NCI-H2171 treated with DMSO at 0.1 percent for 48 hours (cell line): ENCODE measurements around the gene LRRFIP1.
A peak's percentile ranks its signal among the peaks of the same experiment; 100 is the strongest.
"Not testable (repeated sequence)": the region's sequence is repeated elsewhere in the genome, so short reads cannot be mapped to it uniquely, and the experiment has no call there.

Source experiments
- DNase-seq: peaks from one replicate; lab custom pipeline; 2025; lab: John Stamatoyannopoulos, UW

LRRFIP1 gene

DNA sequence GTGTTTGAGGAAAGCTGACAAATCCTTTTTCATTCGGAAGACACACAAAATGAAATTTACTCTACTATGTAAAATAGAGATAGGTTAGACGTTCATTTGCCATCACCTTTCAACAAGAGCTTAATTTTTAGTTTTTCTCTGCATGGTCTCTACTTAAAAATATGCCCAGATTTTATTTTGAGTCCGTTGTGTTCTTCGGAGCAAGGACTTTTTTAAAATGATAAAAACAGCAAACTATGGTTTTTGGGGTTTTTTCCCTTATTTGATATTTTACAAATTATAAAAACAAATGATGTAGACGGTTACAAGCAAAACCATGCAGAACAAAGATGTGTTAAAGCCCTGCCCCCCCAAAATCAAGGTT lies 117.8 kb downstream of the LRRFIP1 start:
- no peak for DNase-seq

DNA sequence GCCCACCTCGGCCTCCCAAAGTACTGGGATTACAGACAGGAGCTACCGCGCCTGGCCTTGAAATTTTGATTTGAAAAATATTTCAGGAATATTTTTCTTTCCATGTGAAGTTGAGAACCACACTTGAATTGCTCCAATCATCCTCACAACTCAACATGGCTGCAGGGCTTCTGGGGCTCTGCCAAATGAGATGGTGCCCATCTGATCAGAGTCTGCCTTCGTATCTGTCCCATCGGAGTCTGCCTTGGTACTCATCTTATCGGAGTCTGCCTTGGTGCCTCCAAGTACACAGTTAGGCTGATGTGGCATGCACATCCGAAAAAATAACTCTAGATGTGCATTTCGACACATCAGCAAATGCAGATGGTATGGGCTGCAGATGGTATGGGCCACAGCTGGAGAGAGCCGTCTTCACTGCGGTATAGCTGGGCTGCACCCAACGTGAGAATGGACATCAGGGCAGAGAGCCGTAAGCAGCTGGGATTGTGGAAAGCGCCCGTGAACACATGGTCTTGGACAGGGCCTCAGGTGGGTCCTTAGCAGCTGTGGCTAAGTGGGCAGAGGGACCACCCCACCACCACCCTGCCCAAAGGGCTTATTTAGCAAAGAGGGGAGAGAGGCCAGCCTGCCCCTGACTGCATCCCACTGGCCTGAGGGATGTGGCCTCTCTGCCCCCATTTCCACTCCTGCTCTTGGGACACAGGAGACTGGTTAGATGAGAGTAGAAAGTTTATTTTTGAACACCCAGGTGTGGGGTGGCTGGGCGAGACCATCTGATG lies 119.1 kb downstream of the LRRFIP1 start:
- no peak for DNase-seq

DNA sequence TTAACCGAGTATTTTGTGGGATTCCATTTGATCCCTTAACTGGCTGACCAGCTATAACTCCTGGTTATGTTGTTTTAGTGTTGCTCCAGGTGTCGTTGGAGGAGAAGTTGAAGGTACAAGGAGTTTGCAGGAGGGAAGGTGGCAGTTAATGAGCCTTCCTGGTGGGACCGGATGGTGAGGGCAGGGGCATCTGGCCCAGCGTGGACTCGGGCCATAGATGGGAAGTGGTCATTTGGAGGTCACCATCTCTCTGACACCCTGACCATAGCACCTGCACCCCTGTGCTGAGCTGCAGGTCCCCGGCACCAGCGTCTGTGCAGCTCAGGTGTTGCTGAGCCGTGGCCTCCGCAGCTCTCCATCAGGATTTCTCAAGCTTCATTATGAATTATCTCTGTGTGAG lies 119.8 kb downstream of the LRRFIP1 start:
- DNase-seq, result no peak

DNA sequence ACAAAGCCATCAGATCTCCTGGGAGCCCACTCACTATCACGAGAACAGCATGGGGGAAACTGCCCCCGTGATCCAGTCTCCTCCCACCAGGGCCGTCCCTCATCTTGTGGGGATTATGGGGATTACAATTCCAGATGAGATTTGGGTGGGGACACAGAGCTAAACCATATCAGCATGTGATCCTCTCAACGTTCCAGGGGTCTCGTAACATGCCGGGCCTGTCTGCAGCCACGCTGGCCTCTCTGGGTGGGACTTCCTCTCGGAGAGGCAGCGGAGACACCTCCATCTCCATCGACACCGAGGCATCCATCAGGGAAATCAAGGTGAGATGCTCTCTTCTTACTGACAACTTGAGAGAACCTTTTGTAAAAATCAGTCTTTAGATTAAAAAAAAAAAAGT lies 121.6 kb downstream of the LRRFIP1 start:
- no peak for DNase-seq

DNA sequence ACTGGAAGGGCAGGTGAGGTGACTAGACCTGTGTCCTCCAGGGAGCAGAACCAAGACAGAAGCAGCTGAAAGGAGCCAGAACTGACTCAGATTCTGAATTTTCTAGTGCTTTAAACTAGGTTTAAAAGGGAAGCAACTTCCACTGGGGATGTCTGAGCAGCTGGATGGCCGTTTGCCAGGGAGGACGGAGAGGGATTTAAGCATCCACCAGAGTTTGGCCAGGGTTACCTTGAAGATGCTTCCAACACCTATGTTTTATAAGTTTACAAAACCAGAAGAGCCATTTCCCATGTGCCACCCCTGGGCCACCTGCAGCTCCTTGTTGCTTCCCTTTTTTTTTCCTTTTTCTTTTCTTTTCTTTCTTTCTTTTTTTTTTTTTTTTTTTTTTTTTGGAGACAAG lies 122.6 kb downstream of the LRRFIP1 start:
- DNase-seq, result no peak

DNA sequence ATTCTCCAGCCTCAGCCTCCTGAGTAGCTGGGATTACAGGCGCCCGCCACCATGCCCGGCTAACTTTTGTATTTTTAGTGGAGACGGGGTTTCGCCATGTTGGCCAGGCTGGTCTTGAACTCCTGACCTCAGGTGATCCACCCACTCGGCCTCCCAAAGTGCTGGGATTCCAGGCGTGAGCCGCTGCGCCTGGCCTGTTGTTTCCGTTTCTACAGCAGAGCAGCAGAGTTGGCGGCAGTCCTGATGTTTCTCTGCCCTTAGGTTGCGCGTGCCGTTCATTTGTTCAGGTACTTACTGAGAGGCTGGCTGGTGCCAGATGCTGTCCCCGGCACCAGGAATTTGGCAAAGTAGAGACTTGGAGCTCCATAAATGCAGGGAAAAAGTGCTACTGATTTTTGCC lies 123.1 kb downstream of the LRRFIP1 start:
- DNase-seq, result not testable (repeated sequence)

DNA sequence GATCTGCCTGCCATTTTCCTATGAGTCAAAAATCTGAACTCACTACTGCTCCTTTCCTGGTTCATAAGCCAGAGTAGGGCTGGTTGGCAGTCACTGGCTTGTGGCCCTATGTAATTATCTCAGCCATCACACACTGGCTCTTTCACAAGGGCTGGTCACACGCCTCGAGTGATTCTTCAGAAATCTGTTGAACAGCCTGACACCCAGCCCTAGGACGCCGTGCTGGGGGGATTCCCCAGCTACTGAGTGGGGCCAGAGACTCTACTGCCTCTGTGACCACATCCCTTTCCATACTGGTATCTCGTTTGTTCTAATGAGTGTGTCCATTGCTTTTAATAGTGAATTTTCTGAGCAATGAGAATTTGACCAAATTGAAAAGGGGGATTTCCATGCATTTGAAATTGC lies 125.4 kb downstream of the LRRFIP1 start:
- no peak for DNase-seq

DNA sequence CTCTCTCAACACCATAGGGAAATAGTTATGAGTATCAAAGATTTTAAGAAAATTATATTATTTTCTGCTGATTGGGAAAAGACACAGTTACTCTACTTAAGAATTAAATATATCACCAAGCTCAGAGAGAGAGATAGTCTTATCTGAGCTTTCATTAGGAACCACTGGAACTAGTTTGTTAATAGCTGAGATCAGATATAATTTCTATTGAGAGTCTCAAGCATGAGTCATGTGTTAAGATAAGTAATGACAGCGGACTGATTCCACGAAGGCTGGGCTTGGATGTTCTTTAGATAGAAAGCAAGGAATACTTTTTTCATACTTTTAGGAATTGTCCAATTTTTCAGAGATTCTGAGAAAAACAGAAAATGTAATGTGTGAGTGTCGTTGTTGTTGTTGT lies 126.8 kb downstream of the LRRFIP1 start:
- DNase-seq, result no peak

DNA sequence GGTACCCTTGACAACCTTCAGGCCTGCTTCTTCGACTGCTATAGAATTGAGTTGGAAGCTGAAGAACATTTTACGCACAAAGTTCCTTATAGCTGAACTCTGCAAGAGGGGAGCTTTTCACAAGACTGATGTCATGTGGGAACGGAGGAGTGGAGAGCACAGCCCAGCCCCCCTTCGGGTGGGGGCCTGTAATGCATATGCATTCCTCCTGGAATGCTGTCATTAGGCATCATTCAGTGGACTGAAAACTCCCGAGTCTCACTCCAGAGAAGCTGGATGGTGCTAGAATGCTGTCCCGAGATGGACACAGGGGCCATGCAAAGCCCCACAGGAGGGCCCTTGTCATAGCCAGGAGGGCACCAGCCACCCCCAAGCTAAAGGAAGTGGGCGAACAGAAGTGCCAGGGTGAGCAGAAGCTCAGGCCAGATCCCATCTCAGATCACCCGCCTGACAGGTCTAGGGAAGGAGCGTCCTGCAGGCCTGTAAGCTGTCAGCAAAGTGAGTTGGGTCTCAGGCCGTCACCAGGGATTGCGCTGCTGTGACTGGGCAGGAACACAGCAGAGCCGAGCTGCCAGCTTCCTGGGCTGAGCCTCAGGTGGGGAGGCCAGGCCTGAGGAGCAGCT lies 127.3 kb downstream of the LRRFIP1 start:
- no peak for DNase-seq

DNA sequence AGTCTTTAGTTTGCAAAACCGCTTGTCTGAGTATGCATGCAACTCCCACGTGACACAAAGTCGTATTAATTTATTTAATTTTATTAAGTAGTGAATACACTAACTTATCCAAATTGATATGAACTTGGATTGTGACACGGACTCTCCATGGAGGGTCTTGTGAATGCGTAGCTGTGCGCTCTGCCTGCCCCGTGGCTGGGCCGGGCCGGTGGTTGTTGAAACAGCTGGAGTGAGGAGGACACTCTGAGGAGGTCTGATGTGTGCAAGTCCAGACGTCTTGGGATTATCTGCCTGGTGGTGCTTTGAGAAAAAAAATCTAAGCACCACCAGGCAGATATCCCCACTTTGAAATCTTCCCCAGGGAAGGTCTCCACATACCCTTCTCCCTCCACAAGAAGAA lies 130.2 kb downstream of the LRRFIP1 start:
- DNase-seq, result no peak

DNA sequence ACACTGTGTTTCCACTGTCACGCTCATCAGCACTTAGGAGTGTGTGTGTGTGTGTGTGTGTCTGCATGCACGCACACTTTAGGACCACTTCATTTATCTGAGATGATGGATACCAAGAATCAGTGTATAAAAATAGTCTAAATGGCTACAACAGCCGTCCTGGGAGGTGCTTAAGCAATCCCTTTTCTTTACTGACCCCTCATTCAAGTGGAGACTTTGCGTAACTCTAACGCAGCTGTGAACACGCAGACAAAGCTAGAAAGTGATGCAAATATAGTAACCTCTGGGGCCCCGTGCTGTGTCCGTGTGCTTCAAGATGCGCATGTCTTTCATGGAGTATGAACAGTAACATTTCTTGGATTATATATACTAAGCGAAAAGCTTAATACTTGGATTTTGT lies 130.8 kb downstream of the LRRFIP1 start:
- no peak for DNase-seq

DNA sequence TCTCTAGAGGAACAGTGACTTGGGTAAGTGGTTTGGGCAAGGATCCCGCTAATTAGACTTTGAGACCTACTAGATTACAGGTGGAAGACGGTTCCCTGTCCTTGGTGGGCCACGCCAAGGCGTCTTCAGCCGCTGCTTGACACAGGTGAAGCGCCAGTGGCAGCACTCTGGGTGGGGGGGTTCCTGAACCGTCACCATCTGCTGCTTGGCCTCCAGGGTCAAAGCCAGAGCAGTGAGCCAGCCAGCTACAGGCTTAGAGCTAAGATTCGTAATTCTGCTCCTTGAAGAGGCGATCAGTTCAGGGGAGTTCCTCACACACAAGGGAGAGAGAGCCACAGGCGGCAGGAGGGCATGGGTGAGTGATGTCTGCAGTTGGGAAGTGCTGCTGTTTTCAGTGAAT lies 131.8 kb downstream of the LRRFIP1 start:
- no peak for DNase-seq

DNA sequence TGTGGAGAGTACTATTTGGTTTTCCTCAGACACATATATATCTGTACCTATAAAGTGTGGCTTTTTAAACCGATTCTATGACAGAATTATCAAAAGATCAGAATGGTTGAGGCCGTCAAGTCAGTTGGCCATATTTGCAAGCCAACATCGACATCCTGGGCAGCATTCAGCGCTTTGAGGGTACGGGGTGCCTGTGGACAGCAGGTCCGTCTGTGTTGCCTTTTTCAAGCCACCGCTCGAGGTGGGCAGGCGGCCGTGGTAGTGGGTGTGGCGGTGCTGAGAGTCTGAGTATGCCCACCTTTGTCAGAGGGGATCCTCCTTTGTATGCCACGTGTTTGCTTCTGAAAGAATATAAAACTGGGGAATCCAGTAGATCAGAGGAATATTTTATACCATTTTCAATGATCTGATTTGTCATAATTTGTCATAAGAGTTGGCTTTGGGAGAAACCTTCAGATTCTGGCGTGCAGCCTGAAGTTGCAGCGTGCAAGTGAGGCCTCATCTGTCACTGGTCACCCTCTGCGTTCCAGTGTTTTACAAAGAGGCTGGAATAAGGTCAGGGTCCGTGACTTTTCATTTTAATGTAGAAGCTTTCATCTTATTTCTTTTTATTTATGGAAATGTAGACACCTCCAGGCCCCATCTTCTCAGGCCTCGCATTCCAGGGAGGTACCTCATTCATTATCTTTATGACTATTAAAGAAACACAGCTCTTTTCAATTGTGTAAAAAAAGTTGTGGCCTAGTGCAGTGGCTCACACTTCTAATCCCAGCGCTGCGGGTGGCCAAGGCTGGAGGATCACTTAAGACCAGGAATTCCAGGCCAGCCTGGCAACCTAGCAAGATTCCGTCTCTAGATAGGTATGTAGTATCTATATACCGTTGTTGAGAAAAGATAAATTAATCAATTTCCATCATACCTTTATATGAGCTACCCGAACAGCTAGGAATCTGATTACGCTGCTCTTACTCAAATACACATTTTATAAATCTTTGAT lies 133.4 kb downstream of the LRRFIP1 start:
- no peak for DNase-seq

DNA sequence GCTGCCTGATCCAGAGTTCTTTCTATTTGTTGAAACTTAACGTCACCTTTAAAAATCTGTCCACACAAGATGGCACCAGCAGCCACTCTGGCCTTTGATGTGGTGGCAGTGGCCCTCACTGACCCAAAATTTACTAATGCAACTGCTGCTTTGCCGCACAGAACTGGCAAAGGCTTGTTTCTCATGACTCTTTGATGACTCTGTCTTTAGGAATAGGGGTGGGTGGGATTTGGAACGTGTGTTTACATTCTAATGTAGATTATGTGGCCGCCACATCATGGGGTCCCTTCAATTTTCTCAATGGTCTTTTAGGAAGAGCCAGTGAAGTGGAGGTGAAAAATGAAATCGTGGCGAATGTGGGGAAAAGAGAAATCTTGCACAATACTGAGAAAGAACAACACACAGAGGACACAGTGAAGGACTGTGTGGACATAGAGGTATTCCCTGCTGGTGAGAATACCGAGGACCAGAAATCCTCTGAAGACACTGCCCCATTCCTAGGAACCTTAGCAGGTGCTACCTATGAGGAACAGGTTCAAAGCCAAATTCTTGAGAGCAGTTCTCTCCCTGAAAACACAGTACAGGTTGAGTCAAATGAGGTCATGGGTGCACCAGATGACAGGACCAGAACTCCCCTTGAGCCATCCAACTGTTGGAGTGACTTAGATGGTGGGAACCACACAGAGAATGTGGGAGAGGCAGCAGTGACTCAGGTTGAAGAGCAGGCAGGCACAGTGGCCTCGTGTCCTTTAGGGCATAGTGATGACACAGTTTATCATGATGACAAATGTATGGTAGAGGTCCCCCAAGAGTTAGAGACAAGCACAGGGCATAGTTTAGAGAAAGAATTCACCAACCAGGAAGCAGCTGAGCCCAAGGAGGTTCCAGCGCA lies 135.2 kb downstream of the LRRFIP1 start:
- not testable (repeated sequence) for DNase-seq

DNA sequence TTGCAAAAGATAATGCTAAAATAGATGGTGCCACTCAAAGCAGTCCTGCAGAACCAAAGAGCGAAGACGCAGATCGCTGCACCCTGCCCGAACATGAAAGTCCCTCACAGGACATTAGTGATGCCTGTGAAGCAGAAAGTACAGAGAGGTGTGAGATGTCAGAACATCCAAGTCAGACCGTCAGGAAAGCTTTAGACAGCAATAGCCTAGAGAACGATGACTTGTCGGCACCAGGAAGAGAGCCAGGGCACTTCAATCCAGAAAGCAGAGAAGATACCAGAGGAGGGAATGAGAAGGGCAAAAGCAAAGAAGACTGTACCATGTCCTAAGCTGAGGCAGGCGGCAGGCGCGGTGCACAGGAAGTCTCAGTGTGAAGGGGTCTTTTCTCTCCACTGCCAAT lies 136.4 kb downstream of the LRRFIP1 start:
- no peak for DNase-seq

DNA sequence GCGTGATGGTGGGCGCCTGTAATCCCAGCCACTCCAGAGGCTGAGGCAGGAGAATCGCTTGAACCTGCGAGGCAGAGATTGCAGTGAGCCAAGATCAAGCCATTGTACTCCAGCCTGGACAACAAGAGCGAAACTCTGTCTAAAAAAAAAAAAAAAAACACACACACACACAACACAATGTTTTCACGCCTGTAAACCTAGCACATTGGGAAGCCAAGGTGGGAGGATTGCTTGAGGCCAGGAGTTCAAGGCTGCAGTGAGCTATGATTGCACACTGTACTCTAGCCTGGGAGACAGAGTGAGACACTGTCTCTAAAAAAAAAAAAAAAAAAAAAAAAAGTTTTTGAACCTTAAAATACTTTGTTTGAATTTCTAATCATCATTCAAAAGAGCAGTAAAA lies 137.7 kb downstream of the LRRFIP1 start:
- DNase-seq, result not testable (repeated sequence)

DNA sequence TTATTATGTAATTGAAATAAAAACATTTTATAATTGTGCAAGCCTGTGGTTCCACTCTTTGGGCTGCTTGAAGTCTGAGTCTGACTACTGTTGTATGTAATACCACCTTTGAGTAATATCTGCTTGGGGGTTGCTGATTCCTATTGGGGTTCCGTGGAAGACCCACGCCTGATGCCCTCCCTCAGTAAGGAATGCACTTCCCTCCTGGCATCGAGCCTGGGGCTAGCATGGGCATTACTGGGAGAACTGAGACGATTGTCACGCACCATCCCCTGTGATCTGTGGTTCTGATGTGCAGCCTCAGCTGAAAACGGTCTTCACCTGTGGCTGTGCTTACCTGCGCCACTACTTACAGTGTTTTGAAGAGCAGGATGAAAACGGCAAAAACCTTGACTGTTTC lies 138.5 kb downstream of the LRRFIP1 start:
- DNase-seq, result no peak

DNA sequence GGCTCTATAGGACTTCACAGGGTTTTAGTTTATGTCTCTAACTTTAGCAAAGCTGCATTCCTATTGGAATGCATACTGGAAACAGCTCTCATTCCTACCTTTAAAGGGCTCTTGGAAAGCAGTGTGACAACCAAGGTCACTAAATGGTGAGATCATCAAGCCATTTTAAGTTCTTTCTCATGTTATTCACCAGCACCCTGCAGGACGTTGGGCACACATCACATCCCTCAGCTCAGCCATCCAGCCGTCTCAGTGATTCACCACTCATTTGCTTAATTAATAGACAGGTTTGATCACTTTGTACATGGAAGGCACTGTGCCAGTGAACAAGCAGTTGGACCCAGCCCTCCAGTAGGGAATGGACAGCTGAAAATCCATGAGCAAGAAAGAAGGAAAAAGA lies 139.0 kb downstream of the LRRFIP1 start:
- DNase-seq, result no peak

DNA sequence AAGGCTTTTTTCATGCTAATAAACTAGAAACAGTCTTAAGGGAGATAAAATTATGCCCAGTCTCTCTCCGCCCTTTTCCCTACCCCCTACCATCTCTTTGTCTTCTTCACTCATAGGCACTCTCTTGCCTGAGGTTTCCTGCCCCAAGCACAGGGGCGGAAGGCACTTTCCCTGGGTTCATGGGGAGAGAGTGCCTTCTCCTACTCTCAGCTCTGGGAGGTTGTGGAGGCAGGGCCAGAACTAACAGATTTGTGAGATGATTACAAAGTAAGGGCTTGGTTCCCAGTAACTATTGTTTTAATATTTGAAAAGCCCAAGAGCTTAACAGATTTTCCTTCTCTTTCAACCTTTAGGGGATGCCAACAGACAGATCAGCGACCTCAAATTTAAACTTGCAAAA lies 145.1 kb downstream of the LRRFIP1 start:
- DNase-seq, result no peak

DNA sequence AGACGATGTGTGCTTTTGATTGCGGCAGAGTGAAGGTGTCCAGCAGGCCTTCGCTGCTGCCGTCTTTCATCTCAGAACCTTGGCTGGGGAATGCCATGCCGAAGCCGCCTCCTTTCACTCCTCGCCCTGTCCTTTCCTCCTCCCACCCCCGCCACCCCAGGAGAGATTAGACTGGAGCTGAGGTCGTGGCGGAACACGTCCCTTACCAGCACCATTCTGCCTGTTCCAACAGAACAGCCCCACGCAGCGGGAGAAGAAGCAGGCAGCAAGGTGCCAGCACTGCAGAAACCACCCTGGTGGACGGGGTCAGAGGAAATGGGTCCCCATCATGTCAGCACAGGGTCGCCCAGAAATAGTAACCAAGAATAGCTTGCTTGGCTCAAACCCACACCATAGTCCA lies 146.4 kb downstream of the LRRFIP1 start:
- DNase-seq, result no peak

DNA sequence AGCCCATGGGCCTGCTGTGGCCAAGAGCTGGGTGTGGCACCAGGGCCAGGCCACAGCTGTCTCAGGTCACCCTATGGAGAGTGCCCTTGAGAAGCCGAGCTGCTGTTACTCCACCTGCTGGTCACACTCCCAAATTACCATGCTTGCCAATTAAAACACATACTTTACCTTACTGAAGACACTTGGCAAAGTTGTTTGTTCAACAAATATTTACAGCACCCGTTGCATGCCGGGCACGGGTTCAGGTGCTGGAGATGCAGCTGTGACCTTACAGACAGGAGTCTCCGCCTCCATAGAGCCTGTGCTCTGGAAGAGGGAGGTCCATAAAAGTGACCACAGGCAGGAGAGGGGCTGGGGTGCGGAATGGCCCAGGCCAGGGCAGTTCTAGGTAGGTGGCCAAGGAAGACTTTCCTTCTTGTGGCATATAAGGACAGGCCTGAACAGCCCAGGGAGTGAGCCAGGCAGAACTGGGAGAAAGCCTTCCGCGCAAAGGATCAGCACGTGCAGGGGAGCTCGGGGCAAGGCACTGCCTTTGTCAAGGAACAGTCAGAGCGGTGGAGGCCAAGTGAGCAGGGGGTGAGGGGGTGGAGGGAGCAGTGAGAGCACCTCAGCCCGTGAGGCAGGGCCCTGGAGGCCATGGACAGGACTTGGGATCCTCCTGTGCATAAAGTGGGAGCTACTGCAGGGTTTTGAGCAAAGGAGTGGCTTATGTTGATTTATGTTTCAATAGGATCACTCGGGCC lies 147.6 kb downstream of the LRRFIP1 start:
- DNase-seq, result peak; percentile 13
